Measurements from ENCODE around the gene MYL7.

Gene MYL7

DNA sequence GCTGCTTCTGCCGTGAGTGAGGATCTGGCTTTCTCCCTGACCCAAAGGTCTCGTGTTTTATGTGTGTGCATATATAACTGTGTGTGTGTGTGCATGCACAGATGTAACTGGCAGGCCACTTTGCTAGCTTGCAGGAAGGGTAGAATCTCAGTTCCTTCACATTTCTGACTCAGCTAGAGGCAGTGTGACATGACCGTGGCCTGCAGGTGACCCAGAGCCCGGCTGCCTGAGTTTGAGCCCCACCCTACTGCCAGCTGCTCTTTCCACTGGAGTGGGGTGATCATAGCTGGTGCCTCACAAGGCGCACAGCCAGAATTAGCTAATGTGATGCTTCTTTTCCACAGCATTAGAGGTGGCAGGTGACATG, 9.3 kb upstream of the MYL7 start:
- no peak for DNase-seq (ENCODE audit: low spot score)

DNA sequence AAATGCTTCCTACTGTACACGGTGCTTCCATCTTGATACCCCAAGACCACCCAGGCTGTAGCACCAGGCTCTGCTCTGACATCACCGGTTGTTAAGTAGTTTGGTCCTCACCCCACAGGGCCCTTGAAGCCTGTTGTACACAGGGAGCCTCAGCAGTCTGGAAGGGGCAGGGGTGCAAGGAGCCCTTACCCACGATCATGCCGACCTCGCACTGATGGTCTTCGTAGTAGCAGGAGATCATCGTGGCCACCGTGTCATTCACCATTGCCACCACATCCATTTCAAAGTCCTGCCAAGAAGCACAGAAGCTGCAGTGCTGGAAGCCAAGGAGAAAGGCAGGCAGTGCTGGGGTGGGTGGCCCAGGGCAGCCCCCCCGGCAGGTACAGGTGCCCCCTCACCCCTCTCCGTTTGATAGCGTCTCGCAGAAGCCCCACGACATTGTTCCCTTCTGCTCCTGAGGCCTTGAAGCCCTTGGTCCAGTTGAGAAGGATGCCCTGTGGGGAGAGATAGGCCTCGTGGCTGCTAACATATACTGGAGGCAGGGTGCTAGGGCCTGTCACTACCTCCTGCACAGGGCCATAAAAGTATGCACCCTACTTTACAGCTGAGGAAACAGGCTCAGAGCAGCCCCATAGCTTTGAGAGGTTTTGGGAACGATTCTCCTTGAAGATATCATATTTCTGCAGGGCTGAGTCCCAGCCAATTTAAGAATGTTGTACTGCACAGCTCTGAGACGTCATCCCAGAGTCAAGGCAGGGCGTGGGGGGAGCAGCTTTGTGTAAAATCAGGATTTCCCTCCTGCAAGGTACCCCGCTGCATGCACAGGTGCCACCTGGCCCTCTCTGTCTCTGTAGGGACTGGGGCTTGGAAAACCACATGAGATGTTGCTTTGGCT, 8.7 kb upstream of the MYL7 start:
- peak; percentile 20 for DNase-seq (ENCODE audit: low spot score)

DNA sequence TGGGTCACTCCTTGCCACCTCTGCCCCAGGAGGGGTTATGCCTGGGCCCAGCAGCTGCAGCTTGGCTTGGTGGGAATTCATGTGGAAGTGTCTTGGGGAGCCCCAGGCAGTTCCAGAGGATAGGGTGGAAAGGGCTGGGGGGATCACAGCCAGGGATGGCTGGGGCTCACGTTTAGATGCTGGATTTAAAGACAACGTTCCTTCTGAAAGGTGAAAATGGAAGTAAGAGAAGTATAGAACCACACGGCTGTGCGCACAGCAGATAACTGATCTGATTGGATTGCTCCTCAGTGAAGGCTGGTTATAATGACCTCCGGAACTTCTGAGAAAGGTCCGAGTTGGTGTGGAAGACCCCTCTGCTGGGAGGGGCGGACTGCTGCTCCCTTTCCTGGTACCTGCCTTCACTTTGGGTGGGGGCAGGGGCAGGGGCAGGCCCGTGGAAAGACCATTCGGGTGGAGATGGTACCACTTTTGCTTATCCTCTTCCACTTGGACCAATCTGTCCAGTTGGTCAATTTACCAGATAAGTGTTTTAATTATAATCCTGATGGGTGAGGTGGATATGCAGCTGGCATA, 7.9 kb upstream of the MYL7 start:
- peak; percentile 12 for DNase-seq (ENCODE audit: low spot score)

DNA sequence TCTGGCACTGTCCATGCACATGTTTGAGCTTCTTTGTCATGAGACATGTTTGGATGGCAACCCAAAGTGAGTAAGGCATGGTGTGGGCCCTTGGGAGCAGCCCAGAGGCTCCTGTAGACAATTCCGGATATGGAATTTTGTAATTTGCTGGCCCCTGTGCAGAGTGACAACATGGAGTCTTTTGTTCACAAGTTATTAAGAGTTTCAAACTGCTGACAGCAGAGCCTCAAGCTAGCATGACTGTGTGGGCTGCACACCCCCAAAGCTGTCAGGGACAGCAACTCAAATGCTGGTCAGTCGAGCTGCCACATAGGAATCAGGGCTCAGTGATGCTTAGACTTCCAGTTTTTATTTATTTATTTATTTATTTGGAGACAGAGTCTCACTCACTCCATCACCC, 7.0 kb upstream of the MYL7 start:
- DNase-seq (ENCODE audit: low spot score), result peak; percentile 12

DNA sequence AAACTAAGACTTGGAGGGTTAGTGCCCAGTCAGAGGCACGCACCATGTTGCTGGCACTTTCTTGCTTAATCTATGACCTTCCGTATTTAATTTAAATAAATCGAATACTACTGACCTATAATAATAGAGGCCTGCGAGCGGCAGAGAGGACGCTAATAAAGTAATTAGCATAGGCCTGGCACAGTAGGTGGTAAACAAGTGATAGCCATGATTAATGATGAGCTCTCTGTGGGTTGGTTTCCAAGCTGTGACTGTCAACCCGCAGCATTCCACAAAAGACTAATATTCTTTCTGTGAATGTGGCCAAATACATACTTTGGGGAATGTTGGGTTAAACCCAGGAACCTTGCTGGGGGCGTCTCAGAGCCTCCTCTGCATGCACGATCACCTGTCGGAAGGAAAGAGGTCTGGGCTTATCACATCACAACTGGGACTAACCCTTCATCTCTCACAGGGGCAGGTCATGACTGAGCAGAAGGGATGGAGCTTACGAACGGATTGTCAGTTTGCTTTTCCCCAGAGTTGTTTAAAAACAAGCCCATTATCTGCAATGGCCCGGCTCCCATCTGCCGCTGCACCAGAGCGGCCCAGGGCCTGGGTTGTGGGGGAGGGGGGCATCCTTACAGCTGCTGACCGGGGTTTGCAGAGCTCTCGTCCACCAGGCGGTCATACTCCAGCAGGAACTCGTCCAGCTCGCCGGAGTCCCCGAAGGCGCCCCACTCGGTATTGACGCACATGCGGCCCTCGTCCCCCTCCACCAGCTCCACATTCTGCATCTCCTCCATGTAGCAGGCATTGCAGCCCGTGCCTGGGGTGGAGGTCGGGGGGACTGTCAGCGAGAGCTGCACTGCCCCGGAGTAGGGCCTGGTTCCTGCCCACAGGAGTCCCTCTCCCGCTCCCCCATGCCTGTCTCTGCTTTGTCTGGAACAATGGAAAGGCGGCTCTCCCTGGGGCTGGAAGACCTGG, 6.2 kb upstream of the MYL7 start:
- peak; percentile 35 for DNase-seq (ENCODE audit: low spot score)

DNA sequence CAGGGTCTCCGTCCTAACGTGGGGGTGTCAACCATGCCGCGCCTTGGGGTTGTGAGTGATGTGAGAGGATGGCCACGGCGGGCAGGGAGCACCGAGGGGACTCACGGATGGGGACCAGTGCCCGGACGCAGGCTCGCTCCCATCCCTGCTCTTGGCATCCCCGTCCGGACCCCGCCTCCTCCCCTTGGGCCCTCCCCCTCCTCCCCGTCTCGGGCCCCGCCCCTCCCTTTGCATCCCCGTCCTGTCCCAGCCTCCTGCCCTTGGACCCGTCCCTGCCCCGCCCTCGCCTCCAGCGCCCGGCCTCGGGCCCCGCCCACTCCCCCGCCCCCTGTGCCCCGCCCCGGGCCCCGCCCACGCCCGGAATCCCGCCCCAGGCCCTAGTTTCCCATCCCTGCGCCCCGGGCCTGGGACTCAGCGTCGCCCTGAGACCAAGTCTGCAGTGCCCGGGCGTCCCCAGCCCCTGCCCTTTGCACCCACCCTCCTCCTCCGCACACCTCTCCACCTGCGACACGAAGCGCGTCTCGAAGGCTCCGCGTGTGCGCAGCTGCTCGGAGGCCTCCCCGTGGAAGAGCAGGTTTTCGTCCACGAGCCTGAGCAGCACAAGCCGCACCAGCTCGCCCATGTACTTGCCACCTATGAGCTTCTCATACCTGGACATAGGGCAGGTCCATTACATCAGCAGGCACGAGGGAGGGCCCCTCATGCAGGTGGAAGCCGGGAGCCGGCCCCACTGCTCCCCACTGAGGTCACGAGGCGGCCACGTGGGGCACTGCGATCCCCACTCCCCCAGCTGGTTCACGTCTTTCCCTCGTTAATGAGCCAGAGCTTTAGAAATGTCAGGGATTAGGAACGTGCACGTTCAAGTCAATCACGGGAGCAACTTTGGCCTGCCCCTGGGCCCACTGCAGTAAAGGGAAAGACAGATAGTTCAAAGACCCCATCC, 5.1 kb upstream of the MYL7 start:
- peak; percentile 74 for DNase-seq (ENCODE audit: low spot score)

DNA sequence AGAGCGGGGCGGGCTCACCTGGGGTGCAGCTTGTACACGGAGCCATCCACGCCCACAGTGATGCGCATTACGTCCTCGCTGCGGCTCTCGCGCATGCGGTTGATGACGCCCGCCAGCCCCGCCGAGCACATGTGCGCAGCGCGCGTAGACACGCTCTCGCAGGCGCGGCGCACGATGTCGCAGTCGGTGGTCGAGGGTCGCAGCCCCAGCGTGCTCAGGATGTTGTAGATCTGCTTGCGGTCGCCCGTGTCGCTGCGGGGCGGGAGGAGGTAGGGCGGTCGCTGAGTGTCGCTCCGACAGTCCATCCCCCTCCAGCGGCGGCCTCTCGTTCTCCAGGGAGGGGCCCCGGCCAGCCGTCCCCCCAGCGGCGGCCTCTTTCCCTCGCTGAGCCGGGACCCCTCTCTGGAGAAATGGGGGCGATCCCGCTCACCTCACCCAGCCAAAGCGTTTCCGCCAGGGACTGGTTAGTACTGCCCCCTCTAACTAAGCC, 4.4 kb upstream of the MYL7 start:
- DNase-seq (ENCODE audit: low spot score), result peak; percentile 35

DNA sequence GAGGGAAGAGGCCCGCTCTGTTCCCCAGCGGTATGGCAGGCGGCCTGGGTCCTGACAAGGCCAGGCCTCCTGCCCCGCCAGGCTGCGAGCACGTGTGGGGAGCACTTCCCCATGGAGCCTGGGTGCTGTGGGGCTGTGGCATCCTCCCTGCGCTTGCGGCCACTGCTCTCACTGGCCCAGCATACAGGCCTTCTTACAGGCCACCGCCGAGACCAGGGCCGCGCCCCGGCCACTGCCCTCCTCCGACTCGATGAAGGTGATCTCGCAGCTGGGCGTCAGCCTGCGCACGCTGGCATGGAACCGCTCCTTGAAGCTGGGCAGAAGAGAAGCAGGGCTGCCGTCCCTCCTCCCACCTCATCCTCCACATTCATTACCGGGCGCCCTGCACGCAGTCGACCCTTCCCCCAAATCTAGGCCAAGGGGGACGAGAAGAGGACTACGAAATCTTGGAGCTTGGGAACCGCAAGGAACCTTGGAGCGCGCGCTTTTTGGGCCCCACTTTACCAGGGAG, 3.9 kb upstream of the MYL7 start:
- peak; percentile 27 for DNase-seq (ENCODE audit: low spot score)

DNA sequence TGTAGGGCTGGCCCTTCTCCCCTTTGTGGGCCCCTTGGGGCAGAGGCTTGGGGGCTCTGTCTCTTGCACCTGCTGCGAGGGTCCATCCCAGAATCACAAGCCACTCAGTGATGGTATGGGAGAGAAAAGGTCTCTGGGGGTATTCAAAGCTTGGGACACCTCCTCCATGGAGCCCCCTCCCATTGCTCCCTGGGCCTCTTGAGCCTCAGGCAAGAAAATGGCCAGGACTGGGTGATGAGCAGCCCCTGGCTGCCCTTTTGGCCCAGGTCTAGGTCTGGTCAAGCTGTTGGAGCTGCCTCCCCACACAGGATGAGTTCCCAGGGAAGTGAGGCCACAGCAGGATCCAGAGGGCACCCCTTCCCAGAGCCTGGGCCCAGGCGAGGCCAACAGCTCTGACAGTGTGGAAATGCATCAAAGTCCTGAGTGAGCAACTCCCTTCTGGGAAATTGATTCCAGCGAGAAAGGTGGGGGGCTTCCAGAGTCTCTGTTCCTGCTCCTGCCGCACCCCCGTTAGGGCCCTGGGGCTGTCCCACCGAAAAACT, 3.4 kb upstream of the MYL7 start:
- peak; percentile 14 for DNase-seq (ENCODE audit: low spot score)

DNA sequence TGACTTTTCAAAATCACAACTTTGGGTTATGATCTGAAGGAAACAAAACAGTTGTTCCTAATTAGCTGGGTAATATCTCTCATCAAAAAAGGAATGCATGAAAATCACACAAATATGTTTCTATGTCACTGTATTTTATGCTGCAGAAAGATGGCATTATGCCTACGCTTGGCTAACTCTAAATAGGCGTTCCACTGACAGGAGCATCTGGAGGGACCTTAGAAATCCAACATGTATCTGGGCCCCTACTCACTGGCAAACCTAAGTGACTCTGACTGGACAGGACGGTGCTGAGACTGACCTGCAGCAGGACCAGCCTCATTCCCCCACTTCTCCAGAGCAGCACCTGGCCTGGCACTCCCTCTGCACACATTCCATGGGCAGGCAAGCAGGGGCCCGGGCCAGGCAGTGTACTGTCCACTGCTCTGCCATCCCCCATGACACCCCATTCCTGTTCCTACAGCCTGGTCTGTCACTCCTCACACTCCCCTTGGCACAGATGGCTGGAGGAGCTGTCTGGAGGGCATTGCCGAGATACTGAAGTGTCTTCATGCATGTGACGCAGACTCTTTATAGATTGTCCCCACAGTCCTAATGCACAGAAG, 2.6 kb upstream of the MYL7 start:
- DNase-seq (ENCODE audit: low spot score), result no peak

DNA sequence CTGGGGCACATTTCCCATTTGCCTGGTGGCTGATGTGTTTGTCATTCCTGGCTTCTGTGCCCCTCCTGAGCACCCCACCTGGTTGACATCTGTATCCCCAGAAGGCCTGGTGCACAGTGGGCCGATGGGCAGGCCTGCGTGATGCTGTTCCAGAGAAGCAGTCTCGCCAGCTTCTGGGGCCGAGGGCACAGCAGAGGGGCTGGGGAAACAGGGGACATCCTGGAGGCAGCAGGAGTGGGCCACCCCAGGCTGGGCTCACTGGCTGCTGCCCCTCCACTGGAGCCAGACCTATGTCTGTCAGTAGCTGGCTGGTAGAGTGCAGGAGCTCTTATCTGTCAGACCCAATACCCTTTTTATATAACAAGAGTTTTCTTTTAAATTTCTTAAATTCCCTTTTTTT, 896 bp upstream of the MYL7 start:
- DNase-seq (ENCODE audit: low spot score), result no peak

DNA sequence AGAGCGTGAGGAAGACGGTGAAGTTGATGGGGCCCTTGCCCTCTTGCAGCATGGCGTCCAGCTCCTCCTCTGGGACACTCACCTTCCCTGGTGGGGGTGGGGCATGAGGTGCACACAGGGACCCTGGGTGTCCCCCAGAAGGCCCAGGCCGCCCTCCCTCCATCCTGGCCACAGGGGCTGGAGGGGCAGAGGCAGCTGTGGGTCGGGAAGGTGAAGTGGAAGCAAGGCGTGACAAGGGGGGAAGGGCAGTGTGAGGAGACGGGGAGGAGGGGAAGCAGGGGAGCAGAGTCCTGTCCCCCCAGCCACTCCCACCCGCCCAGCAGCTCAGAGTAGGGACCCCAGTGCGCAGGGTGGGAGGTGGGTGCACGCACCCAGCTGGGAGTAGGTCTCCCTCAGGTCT, 791 bp downstream of the MYL7 start:
- no peak for DNase-seq (ENCODE audit: low spot score)

DNA sequence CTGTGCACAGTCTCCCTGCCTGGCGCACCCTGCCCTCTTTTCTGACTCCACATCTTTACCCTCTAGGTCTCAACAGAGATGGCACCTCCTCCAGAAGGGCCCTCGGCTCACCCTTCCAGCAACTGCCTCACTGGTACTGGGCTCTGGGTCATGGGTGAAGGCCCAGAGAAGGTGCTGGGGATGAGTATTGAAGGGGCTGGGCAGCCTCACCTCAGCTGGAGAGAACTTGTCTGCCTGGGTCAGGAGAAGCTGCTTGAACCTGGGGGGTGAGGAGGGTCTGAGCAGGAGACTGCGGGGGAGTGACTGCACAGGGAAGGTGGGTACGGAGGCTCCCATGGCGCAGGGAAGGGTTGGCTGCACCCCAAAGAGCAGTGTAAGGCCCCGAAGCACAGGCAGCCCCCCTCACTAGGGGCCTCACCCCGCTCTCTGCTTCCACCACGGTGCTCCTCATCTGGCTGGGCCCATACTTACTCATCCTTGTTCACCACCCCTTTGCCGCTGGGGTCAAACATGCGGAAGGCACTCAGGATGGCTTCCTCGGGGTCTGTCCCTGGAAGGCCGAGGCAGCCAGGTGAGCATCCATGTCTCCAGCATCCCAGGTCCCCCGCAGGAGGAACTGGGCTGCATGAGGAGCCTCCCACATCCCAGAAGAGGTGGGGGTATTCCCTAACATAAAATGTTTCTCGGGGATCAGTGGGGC, 1.7 kb downstream of the MYL7 start:
- DNase-seq (ENCODE audit: low spot score), result no peak

DNA sequence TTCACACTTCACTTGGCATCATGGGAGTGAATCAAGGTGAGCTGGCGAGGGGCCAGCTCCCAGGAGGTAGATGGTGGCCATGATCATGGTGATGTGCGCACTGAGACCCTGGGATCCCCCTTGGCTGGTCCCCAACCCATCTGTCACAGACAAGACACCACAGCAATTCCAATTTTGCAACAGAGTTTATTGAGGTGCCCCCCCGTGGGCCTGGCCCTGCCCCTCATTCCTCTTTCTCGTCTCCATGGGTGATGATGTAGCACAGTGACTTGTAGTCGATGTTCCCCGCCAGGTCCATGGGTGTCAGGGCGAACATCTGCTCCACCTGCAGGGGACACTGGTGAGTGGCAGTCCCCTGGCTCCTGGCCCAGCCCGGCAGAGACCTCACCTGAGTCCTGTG, 2.4 kb downstream of the MYL7 start:
- no peak for DNase-seq (ENCODE audit: low spot score)

DNA sequence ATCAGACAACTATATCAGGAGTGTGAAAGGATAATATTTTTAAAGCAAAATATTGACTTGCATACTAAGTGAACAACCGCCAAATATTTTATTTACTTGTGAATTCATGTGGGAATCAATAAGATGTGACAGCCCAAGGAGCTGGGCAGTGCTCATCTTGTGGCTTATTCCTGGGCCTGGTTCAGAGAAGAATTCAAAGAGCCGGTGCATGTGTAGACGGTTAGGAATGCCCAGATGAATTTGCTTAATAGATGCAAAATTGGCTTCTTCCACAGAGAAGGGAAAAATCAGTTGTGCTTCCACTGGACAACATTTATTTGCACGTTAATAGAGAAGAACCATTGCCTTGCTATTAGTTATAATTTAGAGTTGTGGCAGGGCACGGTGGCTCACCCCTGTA, 4.4 kb downstream of the MYL7 start:
- no peak for DNase-seq (ENCODE audit: low spot score)

DNA sequence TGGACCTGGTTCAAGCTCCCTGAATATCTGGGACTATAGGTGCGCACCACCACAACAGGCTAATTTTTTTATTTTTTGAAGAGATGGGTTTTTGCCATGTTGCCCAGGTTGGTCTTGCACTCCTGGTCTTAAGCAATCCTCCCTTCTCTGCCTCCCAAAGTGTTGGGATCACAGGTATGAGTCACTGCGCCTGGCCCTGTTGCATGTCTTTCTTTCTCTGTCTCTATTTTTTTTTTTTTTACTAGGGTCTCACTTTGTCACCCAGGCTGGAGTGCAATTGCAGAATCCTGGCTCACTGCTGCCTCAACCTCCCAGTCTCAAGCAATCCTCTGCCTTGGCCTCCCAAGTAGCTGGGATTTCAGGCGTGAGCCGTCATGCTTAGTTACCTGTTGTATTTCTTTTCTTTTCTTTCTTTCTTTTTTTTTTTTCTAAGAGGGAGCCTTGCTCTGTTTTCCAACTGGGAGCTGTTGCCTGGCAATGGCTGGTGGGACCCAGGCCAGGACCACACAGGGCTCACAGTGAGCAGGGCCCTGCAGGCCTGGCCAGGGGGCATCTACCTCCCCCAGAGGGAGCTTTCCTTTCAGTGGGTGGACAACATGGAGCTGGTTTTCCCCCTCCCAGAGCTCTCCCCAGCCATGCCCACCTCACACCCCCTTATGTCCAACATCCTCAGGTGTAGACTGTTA, 6.0 kb downstream of the MYL7 start:
- DNase-seq (ENCODE audit: low spot score), result no peak

DNA sequence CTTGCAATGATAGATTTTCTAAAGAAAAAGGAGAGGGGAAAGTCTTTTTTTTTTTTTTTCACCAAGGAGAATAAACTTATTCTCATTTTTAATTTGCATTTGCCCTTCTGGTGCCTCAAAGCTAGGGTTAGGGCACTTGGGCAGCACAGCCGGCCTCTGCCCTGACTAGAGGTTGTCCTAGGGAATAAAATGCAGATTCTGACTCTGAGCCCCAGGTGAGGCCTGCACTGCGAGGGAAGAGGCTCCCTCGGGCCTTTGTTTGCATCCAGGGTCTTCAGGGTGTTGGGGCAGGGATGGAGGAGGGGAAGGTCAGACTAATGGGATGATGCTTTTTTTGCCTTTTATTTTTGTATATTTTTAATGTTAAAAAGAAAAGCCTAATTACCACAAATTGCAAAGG, 7.8 kb downstream of the MYL7 start:
- no peak for DNase-seq (ENCODE audit: low spot score)

DNA sequence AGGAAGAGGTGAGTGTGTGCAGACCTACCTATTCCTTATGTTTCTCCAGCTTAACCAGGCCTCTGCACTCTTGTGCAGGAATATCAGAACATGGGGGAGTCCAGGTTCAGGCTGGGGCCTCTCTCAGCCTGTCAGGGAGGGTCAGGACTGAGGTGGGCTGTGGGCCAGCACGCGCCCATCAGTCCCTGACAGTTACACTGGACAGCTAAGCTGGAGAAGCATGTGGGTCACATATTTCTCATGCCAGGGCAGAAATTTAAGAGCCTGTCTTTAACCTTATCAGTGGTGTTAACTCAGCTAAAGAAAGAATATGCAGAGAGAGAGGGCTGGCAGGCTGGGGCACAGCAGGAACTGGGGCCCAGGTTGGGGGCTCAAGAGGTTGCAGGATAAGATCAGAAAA, 9.1 kb downstream of the MYL7 start:
- no peak for DNase-seq (ENCODE audit: low spot score)

Data from D341Med (cell line).